Measurements from ENCODE around the gene PDE8B.

GRCh38 chr5:77214151-77214550, 3.7 kb downstream of the PDE8B start:
- TF ChIP-seq ISL1 (CRISPR knock-in tag; IDR thresholded peaks at IDR 0.05) (no peak), PATZ1 (CRISPR knock-in tag; IDR thresholded peaks at IDR 0.05; ENCODE audit: borderline replicate concordance) (no peak), ARNTL (CRISPR knock-in tag; IDR thresholded peaks at IDR 0.05; ENCODE audit: borderline replicate concordance, low read depth) (no peak), CSDC2 (CRISPR knock-in tag; IDR thresholded peaks at IDR 0.05) (no peak), CREB5 (CRISPR knock-in tag; IDR thresholded peaks at IDR 0.05; ENCODE audit: low read depth) (no peak)
